HEK293T (cell line): ENCODE results near the gene PSKH1.

Experiments
- BHLHE40 ChIP-seq: fragments of 450-650 bp; IDR thresholded peaks from 2 replicates; pipeline ENCODE4 v1.6.1; 2016; ENCODE audit warnings: mild to moderate bottlenecking, moderate library complexity, borderline replicate concordance
- SP1 ChIP-seq: fragments of 450-650 bp; IDR thresholded peaks from 2 replicates; pipeline ENCODE4 v1.6.1; 2017
- TARDBP ChIP-seq: fragments of 450-650 bp; IDR thresholded peaks from 2 replicates; pipeline ENCODE4 v1.6.1; 2016

DNA sequence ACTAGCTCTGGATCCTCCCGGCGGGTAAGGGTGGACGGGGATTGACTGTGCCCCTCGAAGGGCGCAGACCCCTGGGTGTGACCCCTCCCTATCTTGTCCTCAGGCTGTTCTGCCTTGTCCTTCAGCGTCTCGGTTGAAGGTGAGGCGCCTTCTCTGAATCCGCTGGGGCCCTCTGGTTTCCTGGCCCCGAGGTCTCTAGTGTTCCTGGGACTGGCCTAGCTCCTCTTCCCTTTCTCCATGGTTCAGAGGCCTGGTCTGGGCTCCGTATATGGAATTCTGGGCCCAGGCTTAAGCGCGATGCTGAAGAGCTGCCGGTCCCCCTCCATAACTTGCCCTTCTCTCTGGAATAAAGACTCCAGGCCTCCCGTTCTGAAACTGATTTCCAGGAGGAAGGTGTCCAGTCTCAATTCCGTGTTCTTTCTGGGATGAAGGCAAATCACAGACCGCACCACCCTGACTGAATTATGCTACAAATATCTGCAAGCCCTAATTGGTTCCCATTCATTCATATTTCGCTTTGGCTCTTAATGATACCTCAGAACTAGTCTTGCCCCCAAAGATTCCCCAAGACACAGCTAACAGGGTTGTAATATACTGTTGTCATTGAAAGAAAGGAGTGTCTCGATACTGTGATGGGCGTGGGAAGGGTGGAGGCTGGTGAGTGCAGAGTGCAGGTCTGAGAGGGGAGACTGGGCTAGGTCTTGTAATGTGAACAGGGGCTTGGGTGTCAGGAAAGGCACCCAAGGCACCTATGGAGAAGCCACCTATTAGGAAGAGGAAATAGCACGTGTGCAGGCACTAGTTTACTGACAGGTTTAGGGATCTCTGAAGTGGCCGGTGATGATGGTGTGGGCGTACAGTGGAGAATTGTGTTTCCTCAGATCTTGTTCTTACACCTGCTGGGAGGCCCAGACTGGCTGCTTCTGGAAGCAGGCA is 19.4 kb upstream of the PSKH1 start:
- TF ChIP-seq SP1 (no peak), TARDBP (no peak), BHLHE40 (no peak)
